Measurements from ENCODE around the gene MYL7. TPM values are rescaled to one million over a fixed set of nuclear protein-coding genes. Genes with fewer than 3 reads are reported as not detected.

The MYL7 gene
- total and polyA plus RNA-seq, 2 of the 13 experiments (the other 11 are each of a cell fraction or from before 2014, with no cell fraction given), result 1.8 TPM; not detected in 1

GRCh38 chr7:44131173-44132029 lies 9.7 kb downstream of the MYL7 start (continued):
- 0 out of 2 replicates have a peak, but pooled peaks have one; percentile 28 for TF ChIP-seq KDM5B (CRISPR knock-in tag; IDR thresholded peaks at IDR 0.05; ENCODE audit: borderline replicate concordance)
- TF ChIP-seq ZNF260 (CRISPR knock-in tag; IDR thresholded peaks at IDR 0.05; ENCODE audit: borderline replicate concordance, low read depth), result no peak
- TF ChIP-seq CCDC6 (CRISPR knock-in tag; IDR thresholded peaks at IDR 0.05), result no peak
- peak; percentile 84; the same call in 1 of the 2 replicates for TF ChIP-seq ZNF788 (CRISPR knock-in tag; IDR thresholded peaks at IDR 0.05; ENCODE audit: borderline replicate concordance)
- peak; percentile 83 for TF ChIP-seq ZNF687 (CRISPR knock-in tag; IDR thresholded peaks at IDR 0.05)
- TF ChIP-seq ZBTB20 (CRISPR knock-in tag; IDR thresholded peaks at IDR 0.05; ENCODE audit: borderline replicate concordance, low read depth), result no peak
- no peak for TF ChIP-seq ZUFSP (CRISPR knock-in tag; IDR thresholded peaks at IDR 0.05; ENCODE audit: borderline replicate concordance)
- no peak for TF ChIP-seq ZNF562 (CRISPR knock-in tag; IDR thresholded peaks at IDR 0.05; ENCODE audit: borderline replicate concordance)
- TF ChIP-seq MLX (CRISPR knock-in tag; IDR thresholded peaks at IDR 0.05), result 0 out of 2 replicates have a peak, but pooled peaks have one; percentile 47
- TF ChIP-seq GATAD2A (CRISPR knock-in tag; IDR thresholded peaks at IDR 0.05), result peak; percentile 60
- peak; percentile 86 for TF ChIP-seq MAX (IDR thresholded peaks at IDR 0.05)
- peak; percentile 26; the same call in 1 of the 2 replicates for TF ChIP-seq DMAP1 (CRISPR knock-in tag; IDR thresholded peaks at IDR 0.05)
- TF ChIP-seq ZNF605 (CRISPR knock-in tag; IDR thresholded peaks at IDR 0.05), result peak; percentile 64; the same call in 1 of the 2 replicates
- TF ChIP-seq YY1 (IDR thresholded peaks at IDR 0.05; ENCODE audit: insufficient read depth, insufficient replicate concordance, low read depth, low read length), result no peak
- TF ChIP-seq TBX3 (IDR thresholded peaks at IDR 0.05; ENCODE audit: borderline replicate concordance), result peak; percentile 31; the same call in 1 of the 2 replicates
- peak; percentile 34 for TF ChIP-seq SKI (IDR thresholded peaks at IDR 0.05; ENCODE audit: partially characterized antibody)
- no peak for TF ChIP-seq ATF6 (CRISPR knock-in tag; conservative IDR thresholded peaks at IDR 0.05)
- no peak for TF ChIP-seq MLLT10 (CRISPR knock-in tag; IDR thresholded peaks at IDR 0.05)
- no peak for TF ChIP-seq MBNL3 (CRISPR knock-in tag; conservative IDR thresholded peaks at IDR 0.05)
- peak; percentile 80; the same call in 1 of the 2 replicates for TF ChIP-seq TGIF2 (CRISPR knock-in tag; IDR thresholded peaks at IDR 0.05)
